HG02763 (cell line): Measurements from ENCODE around the gene TBX15.
"Not testable (repeated sequence)": the region's sequence is repeated elsewhere in the genome, so short reads cannot be mapped to it uniquely, and the experiment has no call there.

Experiments
- ATAC-seq: cut with Tn5 transposase; IDR thresholded peaks from one replicate; pipeline ENCODE4 v1.9.1; 2021; ENCODE audit warnings: mild to moderate bottlenecking, moderate library complexity; ENCODE audit not compliant: unreplicated experiment

TBX15 gene

GRCh38 chr1:118960567-118961136, 27.5 kb downstream of the TBX15 start:
- no peak for ATAC-seq

DNA sequence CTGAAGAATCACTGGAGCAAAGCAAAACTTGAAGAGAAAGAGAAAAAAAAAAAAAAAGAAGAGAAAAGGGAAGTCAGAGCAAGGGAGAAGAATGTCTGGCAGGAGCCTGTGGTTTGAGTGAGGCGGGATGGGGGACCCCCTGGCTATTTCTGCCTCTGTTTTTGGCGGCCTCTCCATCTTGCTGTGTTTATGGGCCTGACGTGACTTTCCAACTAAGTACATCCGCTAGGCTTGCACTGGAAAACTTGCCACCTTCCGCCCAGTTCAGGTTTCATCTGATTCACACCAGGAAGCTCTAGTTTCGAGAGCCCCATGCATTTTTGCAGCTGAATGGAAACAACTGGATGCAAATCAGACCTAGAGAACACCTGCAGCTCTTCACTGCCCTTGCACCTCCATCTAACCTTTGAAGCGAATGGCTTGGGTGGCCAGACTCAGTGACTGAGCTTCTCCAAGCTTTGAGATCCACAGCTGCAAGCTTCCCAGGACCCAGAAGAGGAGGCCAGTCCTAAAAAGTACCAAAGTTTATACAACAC, 28.0 kb downstream of the TBX15 start:
- ATAC-seq: peak; percentile 89

GRCh38 chr1:118958937-118959631, 29.1 kb downstream of the TBX15 start:
- ATAC-seq: no peak

DNA sequence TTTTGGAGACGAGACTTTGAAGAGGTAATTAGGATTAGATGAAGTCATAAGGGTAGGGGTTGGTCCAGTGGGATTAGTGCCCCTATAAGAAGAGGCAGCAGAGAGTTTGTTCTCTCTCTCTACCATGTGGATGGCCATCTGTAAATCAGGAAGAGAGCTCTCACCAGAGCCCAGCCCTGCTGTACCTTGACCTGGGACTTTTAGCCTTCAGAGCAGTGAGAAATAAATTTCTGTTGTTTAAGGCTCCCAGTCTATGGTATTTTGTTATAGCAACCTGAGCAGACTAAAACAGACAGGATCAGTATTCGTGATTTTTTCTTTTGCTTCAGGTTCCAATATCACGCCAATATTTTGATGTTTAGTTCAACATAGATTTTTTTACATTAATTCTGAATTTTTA, 30.0 kb downstream of the TBX15 start:
- no peak for ATAC-seq

DNA sequence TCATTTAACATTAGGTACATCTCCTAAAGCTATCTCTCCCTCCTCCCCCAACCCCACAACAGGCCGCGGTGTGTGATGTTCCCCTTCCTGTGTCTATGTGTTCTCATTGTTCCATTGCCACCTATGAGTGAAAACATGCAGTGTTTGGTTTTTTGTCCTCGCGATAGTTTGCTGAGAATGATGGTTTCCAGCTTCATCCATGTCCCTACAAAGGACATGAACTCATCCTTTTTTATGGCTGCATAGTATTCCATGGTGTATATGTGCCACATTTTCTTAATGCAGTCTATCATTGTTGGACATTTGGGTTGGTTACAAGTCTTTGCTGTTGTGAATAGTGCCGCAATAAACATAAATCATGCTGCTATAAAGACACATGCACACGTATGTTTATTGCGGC, 30.6 kb downstream of the TBX15 start:
- not testable (repeated sequence) for ATAC-seq

DNA sequence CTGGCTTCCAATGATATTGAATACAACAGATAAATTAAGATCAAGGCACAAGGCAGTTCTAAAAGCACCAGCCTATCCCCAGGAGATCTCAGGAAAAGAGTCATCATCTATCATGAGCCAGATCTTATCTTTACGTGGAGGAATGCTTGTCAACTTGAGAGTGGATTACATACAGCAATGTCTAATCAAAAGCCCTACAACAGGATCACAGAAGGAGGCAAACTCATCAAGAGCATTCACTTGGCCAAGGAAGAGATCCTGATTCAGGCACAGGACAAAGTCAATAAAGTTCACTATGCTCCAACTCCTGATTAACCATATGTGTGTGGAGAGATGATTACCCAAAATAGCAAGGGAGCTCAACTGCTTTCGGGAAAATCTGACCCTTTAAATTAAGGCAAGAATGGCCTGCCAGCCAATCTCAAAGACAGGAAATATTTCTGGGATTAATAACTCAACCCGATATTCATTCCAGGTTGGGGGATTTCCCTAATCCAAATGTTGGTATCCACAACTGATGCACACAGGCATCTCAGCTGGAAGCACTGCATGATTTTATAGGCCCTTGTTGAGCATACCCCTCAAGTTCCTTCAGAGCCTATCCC, 33.7 kb downstream of the TBX15 start:
- no peak for ATAC-seq

DNA sequence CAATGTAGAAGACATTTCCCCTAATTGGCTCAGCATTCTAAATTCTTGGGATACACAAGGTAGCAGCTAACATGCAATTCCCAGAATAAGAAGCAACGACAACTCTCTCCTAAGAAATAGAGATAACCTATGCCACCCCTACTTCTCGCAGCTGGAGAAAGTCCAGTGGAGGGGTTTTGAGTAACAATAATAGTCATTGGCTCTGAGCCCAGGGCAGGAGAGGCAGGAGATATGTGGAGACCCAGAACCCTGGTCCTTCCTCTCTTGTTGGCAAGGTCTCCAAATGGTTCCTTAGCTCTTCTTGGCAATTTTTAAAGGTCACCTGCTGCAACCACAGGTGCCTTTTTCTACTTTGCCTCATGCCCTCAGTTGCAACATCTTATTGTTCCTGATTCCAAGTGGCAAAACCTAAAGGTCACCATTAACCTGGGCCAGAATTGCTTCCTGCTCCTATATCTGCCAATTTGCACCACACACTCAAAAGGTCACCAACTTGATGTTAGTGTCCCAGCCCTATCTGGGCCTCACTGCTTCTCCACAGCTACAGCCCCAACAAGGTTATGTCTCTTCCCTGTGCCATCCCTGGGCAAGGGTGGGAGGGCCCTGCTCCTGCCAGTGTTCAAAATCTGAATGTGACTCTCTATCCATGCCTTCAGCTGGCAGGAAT, 36.7 kb downstream of the TBX15 start:
- no peak for ATAC-seq

GRCh38 chr1:118949315-118949714, 38.8 kb downstream of the TBX15 start:
- ATAC-seq: no peak

GRCh38 chr1:118948846-118949245, 39.3 kb downstream of the TBX15 start:
- no peak for ATAC-seq

DNA sequence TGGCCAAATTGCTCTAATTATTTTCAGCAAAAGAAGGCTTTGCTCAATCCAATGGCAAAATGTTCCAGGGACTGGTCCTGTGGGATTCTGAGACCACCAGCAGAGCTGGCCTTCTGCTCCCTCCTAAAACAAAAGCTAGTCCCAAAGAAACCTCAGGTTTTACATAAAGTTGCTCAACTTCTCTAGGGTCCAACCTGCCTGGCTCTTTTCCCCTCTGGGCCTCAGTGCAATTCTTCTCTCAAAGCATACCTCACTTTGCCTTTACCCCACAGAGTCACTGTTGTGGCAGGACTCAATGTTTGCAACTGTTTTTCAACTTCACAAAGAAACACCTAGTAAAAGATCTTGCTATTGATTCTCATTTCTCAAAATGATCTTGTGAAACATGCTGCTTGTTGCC, 39.8 kb downstream of the TBX15 start:
- no peak for ATAC-seq

DNA sequence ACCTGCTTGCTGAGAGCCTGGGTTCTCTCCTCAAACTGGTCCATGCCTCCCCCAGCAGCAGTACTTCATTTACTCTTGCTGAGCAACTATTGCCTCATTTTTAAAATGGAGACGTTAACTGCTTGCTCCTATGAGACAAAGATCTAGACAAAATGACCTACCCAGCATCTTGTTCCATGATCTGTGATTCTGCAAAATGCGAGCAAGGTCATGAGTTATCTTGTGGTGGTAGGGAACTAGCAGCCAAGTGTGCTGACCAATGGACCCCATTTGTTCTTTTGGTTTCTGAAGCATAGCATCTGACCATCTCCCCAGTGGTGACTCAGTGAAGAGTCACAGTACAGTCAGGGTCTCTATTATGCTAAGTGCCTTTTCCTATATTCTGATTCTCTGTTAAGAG, 40.4 kb downstream of the TBX15 start:
- no peak for ATAC-seq

GRCh38 chr1:118947003-118947765, 41.0 kb downstream of the TBX15 start:
- ATAC-seq: no peak

DNA sequence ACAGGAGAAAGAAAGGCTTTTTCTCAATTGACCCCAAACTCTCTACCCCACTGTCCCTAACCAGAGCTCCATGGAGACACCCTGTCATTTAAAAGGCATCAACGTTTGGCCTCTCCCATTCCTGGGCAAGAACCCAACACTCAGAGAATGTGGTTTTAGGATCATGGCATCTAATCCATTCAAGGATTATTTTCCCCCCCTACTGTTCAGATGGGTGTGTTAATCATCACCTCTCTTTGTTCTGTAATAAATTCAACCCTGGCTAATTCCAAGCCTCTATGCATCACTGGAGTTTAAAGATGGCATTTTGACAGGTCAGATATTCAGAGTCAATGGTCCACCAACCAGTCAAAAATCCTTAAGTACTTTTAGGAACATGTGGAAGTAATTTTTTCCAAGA, 42.7 kb downstream of the TBX15 start:
- no peak for ATAC-seq

DNA sequence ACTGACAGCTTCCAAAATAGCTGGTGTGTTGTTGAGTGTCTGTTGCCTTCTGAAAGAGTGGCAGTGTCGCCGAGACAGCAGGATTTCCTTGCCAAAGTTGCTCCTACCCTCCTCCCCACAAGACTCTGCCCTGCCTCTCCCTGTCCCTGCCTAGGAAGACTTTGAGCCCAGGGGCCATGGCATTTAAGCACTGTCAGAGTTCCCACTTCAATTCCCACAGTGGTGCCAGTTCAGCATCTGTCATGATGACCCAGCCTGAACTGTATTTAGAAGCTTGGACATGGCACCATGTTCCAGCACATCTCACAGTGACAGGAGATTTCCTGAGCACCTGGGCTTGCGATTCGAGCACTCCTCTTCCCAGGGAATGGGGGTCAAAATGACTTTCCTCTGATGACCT, 43.6 kb downstream of the TBX15 start:
- ATAC-seq: no peak

- ATAC-seq: no peak
Observed at GRCh38 chr1:118944133-118944532, 44.0 kb downstream of the TBX15 start.

DNA sequence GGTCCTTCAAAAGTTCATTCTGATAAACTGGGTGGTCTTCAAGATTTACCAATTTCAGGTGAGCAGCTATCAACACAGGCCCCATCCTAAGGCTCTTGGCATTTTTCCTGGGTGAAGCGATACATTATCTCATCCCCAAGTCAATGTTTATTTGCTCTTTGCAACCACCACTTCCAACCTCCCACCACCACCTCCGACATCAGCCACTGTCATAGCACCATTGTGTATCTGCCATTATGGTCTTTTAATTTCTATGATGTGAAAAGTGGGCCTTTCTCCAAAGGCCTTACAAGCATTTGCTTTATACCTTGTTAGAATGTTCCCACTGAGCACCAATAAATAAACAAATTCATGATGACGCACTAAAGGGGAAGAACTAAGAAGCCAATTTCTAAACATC, 47.2 kb downstream of the TBX15 start:
- no peak for ATAC-seq

DNA sequence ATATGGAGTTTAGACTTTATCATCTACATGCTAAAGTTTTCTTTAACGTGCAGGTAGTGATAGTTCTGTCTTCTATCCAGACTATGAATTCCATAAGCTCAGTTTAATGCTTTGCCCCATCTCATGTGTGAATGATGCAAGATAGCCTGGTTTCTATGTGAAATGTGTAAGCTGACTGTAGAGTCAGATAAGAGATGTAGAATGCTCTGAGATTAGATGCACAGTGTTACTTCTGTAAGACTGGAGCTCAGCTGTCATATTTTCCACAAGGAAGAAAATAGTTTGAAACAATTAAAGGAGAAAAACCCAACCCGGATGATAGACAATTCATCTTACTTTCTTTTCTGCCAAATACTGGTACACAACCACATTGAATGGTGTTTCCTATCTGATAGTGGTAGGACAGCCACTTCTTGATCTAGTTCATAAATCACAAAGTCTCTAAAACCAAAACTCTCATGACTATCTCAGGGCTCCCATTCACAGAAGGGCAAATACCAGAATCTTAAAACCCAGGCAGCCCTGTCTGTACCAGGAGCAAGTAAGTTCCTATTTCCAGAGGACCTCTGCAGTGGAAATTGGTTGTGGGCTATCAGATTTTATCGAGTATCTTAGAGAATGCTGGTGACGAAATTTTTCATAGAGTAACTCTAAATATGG, 50.6 kb downstream of the TBX15 start:
- no peak for ATAC-seq

DNA sequence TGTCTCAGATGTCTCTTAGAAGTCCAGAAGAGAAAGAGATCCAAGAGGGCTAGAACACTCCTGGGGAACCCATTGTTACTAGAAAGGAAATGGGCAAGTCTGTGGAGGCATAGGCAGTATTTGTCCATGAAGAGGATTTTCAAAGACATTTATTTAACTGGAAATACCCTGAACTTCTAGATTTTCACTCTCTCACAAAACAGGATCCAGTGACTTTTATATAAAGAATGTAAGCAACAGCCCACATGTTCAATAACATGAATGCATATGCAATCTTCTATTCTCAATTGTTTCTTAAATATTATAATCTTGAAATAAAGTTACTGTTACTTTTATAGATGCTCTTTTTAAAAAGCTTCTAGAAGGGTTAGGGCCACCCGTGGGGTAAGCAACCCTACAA, 53.4 kb downstream of the TBX15 start:
- ATAC-seq: no peak

GRCh38 chr1:118933051-118933781, 54.9 kb downstream of the TBX15 start:
- ATAC-seq: no peak

- no peak for ATAC-seq
Observed at GRCh38 chr1:118931876-118932275, 56.3 kb downstream of the TBX15 start.
